ENCODE results near the gene BTAF1.
"Not testable (repeated sequence)": the region's sequence is repeated elsewhere in the genome, so short reads cannot be mapped to it uniquely, and the experiment has no call there.

Gene BTAF1

DNA sequence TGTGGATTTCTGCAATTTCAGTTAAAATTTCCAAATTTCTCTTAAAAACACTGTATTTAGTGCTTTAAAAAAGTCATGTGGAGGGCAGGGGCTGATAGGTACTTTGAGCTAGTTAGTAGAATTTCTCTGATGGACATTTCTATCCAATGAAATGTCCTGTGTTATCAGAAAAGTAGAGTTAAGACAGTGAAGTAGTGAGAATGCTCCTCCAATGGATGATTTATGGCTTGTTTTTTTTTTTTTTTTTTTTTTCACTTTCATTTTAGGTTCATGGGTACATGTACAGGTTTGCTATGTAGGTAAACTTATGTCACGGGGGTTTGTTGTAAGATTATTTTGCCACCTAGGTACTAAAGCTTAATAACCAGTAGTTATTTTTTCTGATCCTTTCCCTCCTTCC is 55.0 kb downstream of the BTAF1 start:
- DNase-seq (ENCODE audit: low read depth): no peak

- no peak for DNase-seq (ENCODE audit: low read depth)
Observed at GRCh38 chr10:91980319-91980718, 56.7 kb downstream of the BTAF1 start.

GRCh38 chr10:91983416-91983815 is 59.8 kb downstream of the BTAF1 start:
- DNase-seq (ENCODE audit: low read depth): no peak

DNA sequence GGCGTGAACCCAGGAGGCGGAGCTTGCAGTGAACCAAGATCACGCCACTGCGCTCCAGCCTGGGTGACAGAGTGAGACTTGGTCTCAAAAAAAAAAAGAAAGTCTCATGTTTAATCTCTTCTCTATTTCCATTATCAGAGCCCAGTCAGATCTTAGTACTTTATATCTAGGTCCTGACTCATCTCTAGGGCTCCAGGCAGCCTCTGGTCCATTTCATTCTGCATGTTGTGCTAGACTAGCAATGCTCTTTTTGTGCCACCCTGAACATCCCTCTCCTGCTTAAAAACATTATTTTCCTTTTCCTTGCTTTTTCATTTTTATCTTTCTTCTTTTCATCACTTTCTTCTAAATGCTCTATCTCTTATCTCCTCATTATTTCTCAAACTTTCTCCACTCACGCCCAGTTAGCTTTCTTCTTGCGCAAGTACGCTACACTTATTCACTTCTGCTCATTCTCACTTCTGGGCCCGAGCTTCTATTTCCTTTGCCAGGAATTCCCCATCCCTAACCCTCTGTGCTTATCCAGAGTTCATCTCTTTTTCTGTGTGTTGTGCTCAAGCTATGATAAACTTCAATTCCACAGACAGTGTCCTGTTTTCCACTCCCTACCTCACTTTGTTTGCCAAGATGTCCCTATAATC is 63.9 kb downstream of the BTAF1 start:
- no peak for DNase-seq (ENCODE audit: low read depth)

DNA sequence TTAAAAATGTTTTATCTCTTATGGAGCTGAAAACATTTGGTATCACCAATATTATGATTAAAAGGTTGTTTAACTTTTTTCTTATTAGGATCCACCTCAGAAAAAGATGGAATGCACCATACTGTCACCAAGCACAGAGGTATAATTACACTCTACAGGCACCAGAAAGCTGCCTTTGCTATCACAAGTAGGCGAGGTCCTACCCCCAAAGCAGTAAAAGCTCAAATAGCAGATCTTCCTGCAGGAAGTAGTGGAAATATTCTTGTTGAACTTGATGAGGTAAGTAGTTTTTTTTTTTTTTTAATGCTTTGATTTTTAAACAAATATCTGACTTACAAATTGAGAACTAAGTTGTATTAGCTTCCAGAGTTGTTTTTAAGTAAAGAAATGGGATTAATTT is 68.5 kb downstream of the BTAF1 start:
- no peak for DNase-seq (ENCODE audit: low read depth)

DNA sequence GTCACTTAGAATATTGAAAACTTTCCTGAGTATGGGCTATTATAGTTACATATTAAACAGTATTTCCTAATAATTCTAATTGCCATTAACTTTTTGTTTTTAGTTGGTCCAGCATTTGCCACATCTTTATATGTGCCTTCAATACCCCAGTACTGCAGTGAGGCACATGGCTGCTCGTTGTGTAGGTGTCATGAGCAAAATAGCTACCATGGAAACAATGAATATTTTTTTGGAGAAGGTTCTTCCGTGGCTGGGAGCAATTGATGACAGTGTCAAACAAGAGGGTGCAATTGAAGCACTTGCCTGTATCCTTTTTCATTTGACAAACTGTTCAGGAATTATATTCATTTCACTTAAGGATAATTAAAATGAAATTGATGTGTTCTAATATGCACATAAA is 72.7 kb downstream of the BTAF1 start:
- DNase-seq (ENCODE audit: low read depth): no peak

DNA sequence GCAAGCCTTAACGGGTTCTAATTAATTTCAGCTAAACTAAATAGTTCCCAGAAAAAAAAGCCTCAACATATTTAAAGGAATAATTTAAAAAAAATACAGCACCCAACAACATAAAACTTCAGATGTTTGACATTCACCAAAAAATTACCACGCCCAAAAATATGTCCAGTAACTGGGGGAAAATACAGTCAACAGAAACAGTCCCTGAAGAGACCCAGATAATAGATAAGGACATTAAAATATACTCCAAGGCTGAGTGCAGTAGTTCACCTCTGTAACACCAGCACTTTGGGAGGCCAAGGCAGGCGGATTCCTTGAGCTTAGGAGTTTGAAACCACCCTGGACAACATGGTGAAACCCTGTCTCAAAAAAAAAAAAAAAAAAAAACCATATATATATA is 78.0 kb downstream of the BTAF1 start:
- no peak for DNase-seq (ENCODE audit: low read depth)

DNA sequence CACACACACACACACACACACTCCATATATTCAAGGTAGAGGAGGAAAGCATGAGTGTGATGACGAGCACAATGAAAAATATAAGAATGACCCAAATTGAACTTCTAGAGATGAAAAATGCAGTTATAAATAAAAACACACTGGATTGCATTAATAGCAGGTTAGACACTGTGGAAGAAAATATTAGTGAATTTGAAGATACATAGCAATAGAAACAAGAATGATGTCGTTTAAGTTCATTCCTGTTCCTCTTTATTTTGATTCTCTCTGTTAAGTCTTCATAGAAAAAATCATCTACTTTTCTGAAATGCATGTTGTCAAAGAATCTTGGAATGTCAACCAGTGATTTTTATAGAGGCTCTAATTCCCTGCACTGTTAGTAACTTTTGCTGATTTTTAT is 78.4 kb downstream of the BTAF1 start:
- DNase-seq (ENCODE audit: low read depth): no peak

- DNase-seq (ENCODE audit: low read depth): no peak
Observed at GRCh38 chr10:92003258-92003657, 79.7 kb downstream of the BTAF1 start.

DNA sequence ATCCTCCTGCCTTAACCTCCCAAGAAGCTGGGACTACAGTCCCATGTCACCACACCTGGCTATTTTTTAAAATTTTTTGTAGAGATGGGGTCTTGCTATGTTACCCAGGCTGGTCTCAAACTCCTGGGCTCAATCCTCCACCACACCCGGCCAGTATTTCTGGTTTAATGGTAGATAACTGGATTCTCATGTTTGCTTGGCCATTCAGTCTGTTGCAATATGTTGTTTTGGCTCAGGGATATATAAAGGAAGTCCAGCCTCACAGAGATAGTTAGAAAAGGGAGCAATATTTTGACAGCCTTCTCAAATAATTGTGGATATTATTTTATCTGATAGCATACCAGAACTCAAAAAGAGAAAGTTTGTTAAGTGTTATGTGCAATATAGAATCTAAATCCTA is 82.4 kb downstream of the BTAF1 start:
- no peak for DNase-seq (ENCODE audit: low read depth)

DNA sequence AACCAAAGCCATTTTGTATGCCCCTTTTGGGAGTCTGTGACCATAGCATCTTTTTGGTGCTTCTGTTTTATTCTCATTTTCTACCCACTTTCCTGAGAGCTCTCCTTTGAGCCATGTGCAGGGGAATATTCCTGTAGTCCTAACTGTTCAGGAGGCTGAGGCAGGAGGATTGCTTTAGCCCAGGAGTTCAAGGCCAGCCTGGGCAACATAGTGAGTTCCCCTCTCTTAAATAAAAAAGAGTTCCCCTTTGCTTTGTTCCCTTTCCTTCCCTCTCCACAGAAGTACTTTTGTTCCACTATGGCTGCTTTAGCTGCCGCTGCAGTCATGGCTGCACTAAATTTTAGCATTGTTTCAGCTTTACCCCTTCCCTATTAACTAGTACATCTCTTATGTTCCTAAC is 85.9 kb downstream of the BTAF1 start:
- no peak for DNase-seq (ENCODE audit: low read depth)

- DNase-seq (ENCODE audit: low read depth): no peak
Observed at GRCh38 chr10:92010047-92010735, 86.6 kb downstream of the BTAF1 start.

- DNase-seq (ENCODE audit: low read depth): no peak
Observed at GRCh38 chr10:92011560-92012214, 88.1 kb downstream of the BTAF1 start.

DNA sequence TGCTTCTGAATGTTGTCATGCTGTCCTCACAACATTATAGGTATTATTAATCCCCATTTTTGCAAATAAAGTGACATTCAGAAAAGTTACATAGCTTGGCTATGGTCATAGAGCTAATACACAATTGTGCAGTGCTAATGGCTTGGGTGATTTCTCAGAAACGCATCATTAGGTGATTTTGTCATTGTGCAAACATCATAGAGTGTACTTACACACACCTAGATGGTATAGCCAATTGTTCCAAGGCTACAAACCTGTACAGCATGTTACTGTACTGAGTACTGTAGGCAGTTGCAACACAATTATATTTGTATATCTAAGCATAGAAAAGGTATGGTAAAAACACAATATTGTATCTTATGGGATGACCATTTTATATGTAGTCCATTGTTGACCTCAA is 91.0 kb downstream of the BTAF1 start:
- DNase-seq (ENCODE audit: low read depth): no peak

GRCh38 chr10:92024700-92025099 is 101.1 kb downstream of the BTAF1 start:
- DNase-seq (ENCODE audit: low read depth): no peak

- DNase-seq (ENCODE audit: low read depth): not testable (repeated sequence)
Observed at GRCh38 chr10:92025340-92025739, 101.8 kb downstream of the BTAF1 start.

DNA sequence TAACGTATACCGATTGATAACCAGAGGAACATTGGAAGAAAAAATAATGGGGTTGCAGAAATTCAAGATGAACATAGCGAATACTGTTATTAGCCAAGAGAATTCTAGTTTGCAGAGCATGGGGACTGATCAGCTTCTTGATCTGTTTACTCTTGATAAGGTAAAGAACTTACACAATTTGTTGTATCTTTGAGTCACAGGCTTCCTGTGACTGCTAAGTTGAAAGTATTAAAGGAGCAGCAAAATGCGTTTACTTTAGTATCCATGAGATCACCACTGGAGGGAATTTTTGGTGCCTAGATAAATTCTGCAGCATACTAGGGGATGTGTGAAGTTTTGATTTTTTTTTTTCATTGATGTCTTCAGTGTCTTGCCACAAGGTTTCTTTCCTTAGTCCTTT is 103.6 kb downstream of the BTAF1 start:
- DNase-seq (ENCODE audit: low read depth): no peak

GRCh38 chr10:92031580-92031979 is 108.0 kb downstream of the BTAF1 start:
- no peak for DNase-seq (ENCODE audit: low read depth)

GRCh38 chr10:92033070-92033469 is 109.5 kb downstream of the BTAF1 start:
- not testable (repeated sequence) for DNase-seq (ENCODE audit: low read depth)

GRCh38 chr10:92038949-92039348 is 115.4 kb downstream of the BTAF1 start:
- no peak for DNase-seq (ENCODE audit: low read depth)

- DNase-seq (ENCODE audit: low read depth): no peak
Observed at GRCh38 chr10:92042541-92042940, 119.0 kb downstream of the BTAF1 start.

- DNase-seq (ENCODE audit: low read depth): no peak
Observed at GRCh38 chr10:92045641-92046106, 122.1 kb downstream of the BTAF1 start.

DNA sequence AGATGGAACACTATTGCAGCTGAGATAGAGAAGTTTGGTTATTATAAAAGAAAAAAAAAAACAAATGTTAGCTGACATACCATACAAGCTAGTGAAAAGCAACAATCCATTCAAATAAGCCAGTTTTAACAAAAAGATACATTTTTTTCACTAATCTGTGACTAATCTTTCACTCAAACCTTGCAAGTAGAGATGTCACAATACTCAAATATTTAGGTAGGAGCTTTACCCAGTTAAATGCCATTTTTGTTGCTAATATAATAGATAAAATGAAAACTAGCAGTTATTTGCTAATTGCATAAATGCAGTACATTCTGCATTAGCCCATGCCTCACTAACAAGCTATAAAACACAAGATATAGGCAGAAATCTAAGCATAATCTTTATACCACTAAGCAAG is 123.6 kb downstream of the BTAF1 start:
- no peak for DNase-seq (ENCODE audit: low read depth)

Measured in activated T-cell treated with anti-CD3 and anti-CD28 coated beads for 1 hour (primary cell).